WERI-Rb-1 (cell line): ENCODE measurements around the gene EXOC6.

Experiments used
- DNase-seq: peaks from one replicate; pipeline ENCODE4 v3.0.0-alpha.2; 2020
- H3K27ac ChIP-seq: fragments of 250-450 bp; sonication (Bioruptor Pico); 2 replicates; pipeline ENCODE4 v1.5.1; 2020; ENCODE audit warnings: mild to moderate bottlenecking, moderate library complexity
- H3K27me3 ChIP-seq: fragments of 250-450 bp; sonication (Bioruptor Pico); 2 replicates; pipeline ENCODE4 v1.5.1; 2021; ENCODE audit warnings: mild to moderate bottlenecking, low read depth, moderate library complexity; ENCODE audit not compliant: insufficient read depth, severe bottlenecking
- H3K36me3 ChIP-seq: fragments of 250-450 bp; sonication (Bioruptor Pico); 2 replicates; pipeline ENCODE4 v1.5.1; 2020; ENCODE audit warnings: mild to moderate bottlenecking, moderate library complexity
- H3K4me3 ChIP-seq: 2 replicates; pipeline ENCODE4 v1.5.1; 2011; ENCODE audit warnings: low read depth, mild to moderate bottlenecking, control low read depth, low read length
- H3K9me3 ChIP-seq: fragments of 250-450 bp; sonication (Bioruptor Pico); 2 replicates; pipeline ENCODE4 v1.5.1; 2021; ENCODE audit warnings: mild to moderate bottlenecking, moderate library complexity; ENCODE audit not compliant: severe bottlenecking
- CTCF ChIP-seq: IDR thresholded peaks from 2 replicates; pipeline ENCODE4 v1.5.1; 2011; ENCODE audit warnings: low read depth, mild to moderate bottlenecking, control low read depth, inconsistent platforms, low read length

EXOC6 gene

GRCh38 chr10:92916433-92916832 is 68.1 kb downstream of the EXOC6 start:
- Histone ChIP-seq H3K36me3 (peaks cover 2% of the 10 kb centered on the region; the same call in 1 of the 2 replicates), H3K4me3 (no peak overlapping the region), H3K27ac (no peak overlapping the region), H3K27me3 (no peaks in the 10 kb centered on the region), H3K9me3 (peaks cover 5% of the 10 kb centered on the region)
- DNase-seq: no peak
- no peak for TF ChIP-seq CTCF

- peaks cover 5% of the 10 kb centered on the region for H3K9me3 ChIP-seq
- TF ChIP-seq CTCF: no peak
- H3K36me3 ChIP-seq: peaks cover 2% of the 10 kb centered on the region; the same call in 1 of the 2 replicates
- H3K27ac ChIP-seq: no peak overlapping the region
- no peak overlapping the region for H3K4me3 ChIP-seq
- no peaks in the 10 kb centered on the region for H3K27me3 ChIP-seq
- DNase-seq: no peak
Measured at GRCh38 chr10:92918603-92919002, 70.3 kb downstream of the EXOC6 start.

GRCh38 chr10:92920866-92921265 is 72.5 kb downstream of the EXOC6 start:
- no peak for DNase-seq
- H3K27me3 ChIP-seq: no peaks in the 10 kb centered on the region
- TF ChIP-seq CTCF: no peak

GRCh38 chr10:92923416-92923815 is 75.1 kb downstream of the EXOC6 start:
- no peak for DNase-seq
- no peak for TF ChIP-seq CTCF
- no peaks in the 10 kb centered on the region for H3K27me3 ChIP-seq
- peaks cover 2% of the 10 kb centered on the region; the same call in 1 of the 2 replicates for H3K36me3 ChIP-seq
- H3K27ac ChIP-seq: no peak overlapping the region
- no peak overlapping the region for H3K4me3 ChIP-seq
- H3K9me3 ChIP-seq: peaks cover 5% of the 10 kb centered on the region

More at GRCh38 chr10:92920866-92921265, 72.5 kb downstream of the EXOC6 start:
- Histone ChIP-seq H3K36me3 (peaks cover 2% of the 10 kb centered on the region; the same call in 1 of the 2 replicates), H3K4me3 (no peak overlapping the region), H3K9me3 (peaks cover 5% of the 10 kb centered on the region), H3K27ac (no peak overlapping the region)

GRCh38 chr10:92929896-92930295 is 81.6 kb downstream of the EXOC6 start:
- no peak overlapping the region for H3K27ac ChIP-seq
- DNase-seq: no peak
- H3K9me3 ChIP-seq: no peaks in the 10 kb centered on the region

More at GRCh38 chr10:92929896-92930295, 81.6 kb downstream of the EXOC6 start:
- H3K4me3 ChIP-seq: no peak overlapping the region
- no peaks in the 10 kb centered on the region for H3K27me3 ChIP-seq
- no peak for TF ChIP-seq CTCF
- no peaks in the 10 kb centered on the region; the same call in 1 of the 2 replicates for H3K36me3 ChIP-seq
